HCT116 (cell line): Measurements from ENCODE around the gene MBD3L3.
"Not testable (repeated sequence)": the region's sequence is repeated elsewhere in the genome, so short reads cannot be mapped to it uniquely, and the experiment has no call there.

Source experiments
- POLR2A ChIP-seq: IDR thresholded peaks from 2 replicates; pipeline ENCODE4 v1.7.0; 2011; ENCODE audit warnings: borderline replicate concordance; ENCODE audit not compliant: insufficient read depth, insufficient read length; ENCODE audit errors: extremely low read depth
- ZBTB33 ChIP-seq: IDR thresholded peaks from 2 replicates; pipeline ENCODE4 v1.6.1; 2011; ENCODE audit warnings: mild to moderate bottlenecking, low read length, moderate library complexity; ENCODE audit not compliant: insufficient replicate concordance; ENCODE audit errors: extremely low read depth
- TF ChIP-seq, protein P1 (sequence below), 3 experiments: fragments of 200-600 bp in 1 of 3; sonication (generic) in 1 of 3; IDR thresholded peaks in 2 of 3; conservative IDR thresholded peaks in 1 of 3; 2 replicates each; pipeline ENCODE4 v1.5.1; 2012 to 2017; ENCODE audit warnings: low read depth in 2 of 3, low read length in 2 of 3, antibody characterized with exemption in 1 of 3, borderline replicate concordance in 1 of 3, control low read depth in 1 of 3, mild to moderate bottlenecking in 1 of 3, mixed read lengths in 1 of 3, mixed run types in 1 of 3, moderate library complexity in 1 of 3; ENCODE audit not compliant: insufficient read depth in 1 of 3

DNA sequence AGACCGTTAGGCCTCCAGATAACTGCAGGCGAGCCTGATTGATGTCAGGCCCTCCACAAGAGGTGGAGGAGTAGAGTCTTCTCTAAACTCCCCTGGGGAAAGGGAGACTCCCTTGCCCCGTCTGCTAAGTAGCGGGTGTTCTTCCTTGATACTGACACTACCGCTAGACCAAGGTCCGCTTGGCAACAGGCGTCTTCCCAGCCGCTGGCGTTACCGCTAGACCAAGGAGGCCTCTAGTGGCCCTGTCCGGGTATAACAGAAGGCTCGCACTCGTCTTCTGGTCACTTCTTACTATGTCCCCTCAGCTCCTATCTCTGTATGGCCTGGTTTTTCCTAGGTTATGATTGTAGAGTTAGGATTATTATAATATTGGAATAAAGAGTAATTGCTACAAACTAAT is 8.6 kb upstream of the MBD3L3 start:
- TF ChIP-seq, protein P1, sequence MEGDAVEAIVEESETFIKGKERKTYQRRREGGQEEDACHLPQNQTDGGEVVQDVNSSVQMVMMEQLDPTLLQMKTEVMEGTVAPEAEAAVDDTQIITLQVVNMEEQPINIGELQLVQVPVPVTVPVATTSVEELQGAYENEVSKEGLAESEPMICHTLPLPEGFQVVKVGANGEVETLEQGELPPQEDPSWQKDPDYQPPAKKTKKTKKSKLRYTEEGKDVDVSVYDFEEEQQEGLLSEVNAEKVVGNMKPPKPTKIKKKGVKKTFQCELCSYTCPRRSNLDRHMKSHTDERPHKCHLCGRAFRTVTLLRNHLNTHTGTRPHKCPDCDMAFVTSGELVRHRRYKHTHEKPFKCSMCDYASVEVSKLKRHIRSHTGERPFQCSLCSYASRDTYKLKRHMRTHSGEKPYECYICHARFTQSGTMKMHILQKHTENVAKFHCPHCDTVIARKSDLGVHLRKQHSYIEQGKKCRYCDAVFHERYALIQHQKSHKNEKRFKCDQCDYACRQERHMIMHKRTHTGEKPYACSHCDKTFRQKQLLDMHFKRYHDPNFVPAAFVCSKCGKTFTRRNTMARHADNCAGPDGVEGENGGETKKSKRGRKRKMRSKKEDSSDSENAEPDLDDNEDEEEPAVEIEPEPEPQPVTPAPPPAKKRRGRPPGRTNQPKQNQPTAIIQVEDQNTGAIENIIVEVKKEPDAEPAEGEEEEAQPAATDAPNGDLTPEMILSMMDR (IDR thresholded peaks at IDR 0.05 in 2 of 3, conservative IDR thresholded peaks at IDR 0.05 in 1 of 3; ENCODE audit: borderline replicate concordance in 1 of 3, insufficient read depth in 1 of 3, low read depth in 2 of 3, low read length in 2 of 3), result peak in 2 of 3 experiments; percentile 36 to 43; a peak in 4 of 6 replicates
- TF ChIP-seq POLR2A, ZBTB33: not testable (repeated sequence)
